Measurements from ENCODE around the gene DCUN1D1.

Gene DCUN1D1

GRCh38 chr3:182936918-182937285 lies 43.4 kb downstream of the DCUN1D1 start:
- no peaks in the 10 kb centered on the region for H3K27me3 ChIP-seq
- H3K27ac ChIP-seq = no peak overlapping the region
- no peak for TF ChIP-seq Cebpa-rat (IDR thresholded peaks at IDR 0.05)
- H3K9ac ChIP-seq = no peak overlapping the region
- H3K4me3 ChIP-seq = no peak overlapping the region
- H3K4me1 ChIP-seq = peaks cover 11 to 25% (median 13%) of the 10 kb centered on the region in 10 experiments
- peaks cover 0 to 4% (median 0%) of the 10 kb centered on the region in 11 experiments; a peak in 2 of 22 replicates for H4K20me1 ChIP-seq
- peak overlapping the region in 3 of 11 experiments; percentile 59 to 69 (median 60); a peak in 2 of 22 replicates for H3K4me2 ChIP-seq
- peaks cover 0 to 25% (median 9%) of the 10 kb centered on the region in 11 experiments; a peak in 9 of 22 replicates for H3K36me3 ChIP-seq
- peaks cover 10 to 26% (median 19%) of the 10 kb centered on the region in 11 experiments for H3K9me3 ChIP-seq (replicated peaks in 1 of 11)

- Histone ChIP-seq H3K27me3 (no peaks in the 10 kb centered on the region), H3K9me3 (replicated peaks in 1 of 11) (peaks cover 15 to 31% (median 24%) of the 10 kb centered on the region in 11 experiments), H3K4me3 (no peak overlapping the region), H3K4me2 (peak overlapping the region in 1 of 11 experiments; percentile 69; a peak in 1 of 22 replicates), H3K9ac (no peak overlapping the region), H4K20me1 (peaks cover 0 to 4% (median 0%) of the 10 kb centered on the region in 11 experiments; a peak in 2 of 22 replicates), H3K4me1 (peaks cover 11 to 25% (median 13%) of the 10 kb centered on the region in 10 experiments), H3K36me3 (peaks cover 0 to 31% (median 9%) of the 10 kb centered on the region in 11 experiments; a peak in 9 of 22 replicates), H3K27ac (no peak overlapping the region)
- TF ChIP-seq Cebpa-rat (IDR thresholded peaks at IDR 0.05) = no peak
These were observed 44.0 kb downstream of the DCUN1D1 start for GRCh38 chr3:182936239-182936917.

- Histone ChIP-seq H3K4me1 (peaks cover 11 to 25% (median 13%) of the 10 kb centered on the region in 10 experiments), H3K36me3 (peaks cover 0 to 33% (median 9%) of the 10 kb centered on the region in 11 experiments; a peak in 9 of 22 replicates), H3K4me3 (no peak overlapping the region), H3K4me2 (no peak overlapping the region), H3K27me3 (no peaks in the 10 kb centered on the region), H3K9ac (no peak overlapping the region), H3K9me3 (replicated peaks in 1 of 11) (peaks cover 17 to 32% (median 28%) of the 10 kb centered on the region in 11 experiments), H4K20me1 (peaks cover 0 to 4% (median 0%) of the 10 kb centered on the region in 11 experiments; a peak in 2 of 22 replicates), H3K27ac (no peak overlapping the region)
- TF ChIP-seq Cebpa-rat (IDR thresholded peaks at IDR 0.05) = no peak
These were observed 44.5 kb downstream of the DCUN1D1 start for GRCh38 chr3:182935803-182936202.

DNA sequence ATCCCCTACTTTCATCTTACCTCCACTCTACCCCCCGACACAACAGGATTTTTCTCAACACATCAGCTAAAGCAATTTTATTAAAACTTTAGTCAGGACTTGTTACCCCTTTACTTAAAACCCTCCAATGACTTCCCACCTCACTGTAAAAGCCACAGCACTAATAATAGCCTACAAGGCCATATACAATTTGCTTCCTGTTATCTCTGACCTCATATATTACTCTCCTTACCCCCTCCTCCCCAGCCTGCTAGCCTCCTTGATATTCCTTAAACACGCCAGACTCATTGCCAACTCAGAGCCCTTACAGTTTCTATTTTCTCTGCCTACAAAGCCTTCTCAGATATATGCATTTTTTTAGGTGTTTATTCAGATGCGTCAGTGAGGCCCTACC lies 54.4 kb downstream of the DCUN1D1 start:
- peaks cover 0 to 6% (median 0%) of the 10 kb centered on the region in 11 experiments; a peak in 5 of 22 replicates for H3K36me3 ChIP-seq
- H3K27me3 ChIP-seq = no peaks in the 10 kb centered on the region
- H4K20me1 ChIP-seq = no peaks in the 10 kb centered on the region
- H3K9ac ChIP-seq = peak overlapping the region in 2 of 11 experiments; percentile 15 to 46; a peak in 1 of 22 replicates
- H3K27ac ChIP-seq = peak overlapping the region in 6 of 11 experiments; percentile 10 to 76 (median 58); a peak in 10 of 22 replicates
- H3K4me2 ChIP-seq = peak overlapping the region; percentile 3 to 85 (median 24); a peak in 16 of 22 replicates
- peaks cover 8 to 30% (median 12%) of the 10 kb centered on the region in 10 experiments; a peak in 19 of 20 replicates for H3K4me1 ChIP-seq
- H3K4me3 ChIP-seq = no peak overlapping the region
- peaks cover 0 to 6% (median 0%) of the 10 kb centered on the region in 11 experiments; a peak in 5 of 22 replicates for H3K9me3 ChIP-seq (replicated peaks in 1 of 11)
- no peak for TF ChIP-seq Cebpa-rat (IDR thresholded peaks at IDR 0.05)

DNA sequence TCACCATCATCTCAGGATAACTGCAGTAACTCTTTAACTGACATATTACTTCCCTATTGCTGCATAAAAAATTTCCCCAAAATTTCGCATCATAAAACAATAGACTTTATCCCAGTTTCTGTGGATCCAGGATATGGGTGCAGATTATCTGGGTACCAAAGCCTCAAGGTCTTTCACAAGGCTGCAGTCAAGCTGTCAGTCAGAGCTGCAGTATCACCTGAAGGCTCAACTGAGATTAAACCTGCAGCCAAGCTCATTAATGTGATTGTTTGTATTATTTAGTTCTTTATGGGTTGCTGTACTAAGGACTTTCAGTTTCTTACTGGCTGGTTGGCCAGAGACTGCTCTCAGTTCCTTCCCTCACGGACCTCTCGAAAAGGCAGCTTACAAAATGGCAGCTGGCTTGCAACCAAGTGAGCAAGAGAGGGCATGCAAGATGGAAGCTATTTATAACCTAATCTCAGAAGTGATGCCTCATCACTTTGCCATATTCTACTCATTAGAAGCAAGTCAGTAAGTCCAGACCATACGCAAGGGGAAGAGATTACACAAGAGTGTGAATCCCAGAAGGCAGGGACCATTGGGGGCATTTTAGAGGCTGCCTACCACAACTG lies 54.9 kb downstream of the DCUN1D1 start:
- Histone ChIP-seq H3K4me1 (peaks cover 8 to 31% (median 12%) of the 10 kb centered on the region in 10 experiments; a peak in 19 of 20 replicates), H3K36me3 (peaks cover 0 to 6% (median 2%) of the 10 kb centered on the region in 11 experiments; a peak in 6 of 22 replicates), H4K20me1 (no peaks in the 10 kb centered on the region), H3K27ac (peak overlapping the region in 6 of 11 experiments; percentile 10 to 76 (median 58); a peak in 10 of 22 replicates), H3K9me3 (replicated peaks in 1 of 11) (peaks cover 0 to 4% (median 0%) of the 10 kb centered on the region in 11 experiments; a peak in 5 of 22 replicates), H3K27me3 (no peaks in the 10 kb centered on the region), H3K9ac (peak overlapping the region in 2 of 11 experiments; percentile 15 to 46; a peak in 1 of 22 replicates), H3K4me2 (peak overlapping the region; percentile 3 to 85 (median 24); a peak in 16 of 22 replicates), H3K4me3 (0 out of 20 replicates have a peak overlapping the region, but pooled peaks of 1 of the 10 experiments have one; percentile 7)
- peak in 3 of 11 experiments; percentile 42 to 45 (median 44); a peak in 2 of 22 replicates for TF ChIP-seq Cebpa-rat (IDR thresholded peaks at IDR 0.05)

- H4K20me1 ChIP-seq = no peaks in the 10 kb centered on the region
- no peak for TF ChIP-seq Cebpa-rat (IDR thresholded peaks at IDR 0.05)
- H3K36me3 ChIP-seq = peaks cover 0 to 30% (median 6%) of the 10 kb centered on the region in 11 experiments; a peak in 12 of 22 replicates
- H3K4me1 ChIP-seq = peaks cover 8 to 30% (median 12%) of the 10 kb centered on the region in 10 experiments; a peak in 19 of 20 replicates
- no peak overlapping the region for H3K9ac ChIP-seq
- no peak overlapping the region for H3K4me2 ChIP-seq
- H3K27ac ChIP-seq = no peak overlapping the region
- no peaks in the 10 kb centered on the region for H3K27me3 ChIP-seq
- no peak overlapping the region for H3K4me3 ChIP-seq
- peaks cover 0 to 4% (median 0%) of the 10 kb centered on the region in 11 experiments; a peak in 5 of 22 replicates for H3K9me3 ChIP-seq (replicated peaks in 1 of 11)
These were observed 58.5 kb downstream of the DCUN1D1 start for GRCh38 chr3:182921665-182922355.

DNA sequence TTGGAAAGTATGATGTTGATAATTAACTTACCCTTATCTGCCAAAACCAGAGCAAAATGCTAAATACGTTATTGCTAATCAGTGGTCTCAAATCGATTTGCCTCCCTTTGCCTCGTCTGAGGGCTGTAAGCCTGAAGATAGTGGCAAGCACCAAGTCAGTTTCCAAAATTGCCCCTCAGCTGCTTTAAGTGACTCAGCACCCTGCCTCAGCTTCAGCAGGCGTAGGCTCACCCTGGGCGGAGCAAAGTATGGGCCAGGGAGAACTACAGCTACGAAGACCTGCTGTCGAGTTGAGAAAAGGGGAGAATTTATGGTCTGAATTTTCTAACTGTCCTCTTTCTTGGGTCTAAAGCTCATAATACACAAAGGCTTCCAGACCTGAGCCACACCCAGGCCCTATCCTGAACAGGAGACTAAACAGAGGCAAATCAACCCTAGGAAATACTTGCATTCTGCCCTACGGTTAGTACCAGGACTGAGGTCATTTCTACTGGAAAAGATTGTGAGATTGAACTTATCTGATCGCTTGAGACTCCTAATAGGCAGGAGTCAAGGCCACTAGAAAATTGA lies 59.7 kb downstream of the DCUN1D1 start:
- Histone ChIP-seq H3K9ac (no peak overlapping the region), H3K4me3 (no peak overlapping the region), H3K9me3 (replicated peaks in 1 of 11) (peaks cover 0 to 4% (median 0%) of the 10 kb centered on the region in 11 experiments; a peak in 4 of 22 replicates), H3K27me3 (no peaks in the 10 kb centered on the region), H4K20me1 (no peaks in the 10 kb centered on the region), H3K4me1 (peaks cover 2 to 18% (median 5%) of the 10 kb centered on the region in 10 experiments; a peak in 19 of 20 replicates), H3K27ac (no peak overlapping the region), H3K4me2 (no peak overlapping the region), H3K36me3 (peaks cover 0 to 42% (median 14%) of the 10 kb centered on the region in 11 experiments; a peak in 13 of 22 replicates)
- no peak for TF ChIP-seq Cebpa-rat (IDR thresholded peaks at IDR 0.05)

DNA sequence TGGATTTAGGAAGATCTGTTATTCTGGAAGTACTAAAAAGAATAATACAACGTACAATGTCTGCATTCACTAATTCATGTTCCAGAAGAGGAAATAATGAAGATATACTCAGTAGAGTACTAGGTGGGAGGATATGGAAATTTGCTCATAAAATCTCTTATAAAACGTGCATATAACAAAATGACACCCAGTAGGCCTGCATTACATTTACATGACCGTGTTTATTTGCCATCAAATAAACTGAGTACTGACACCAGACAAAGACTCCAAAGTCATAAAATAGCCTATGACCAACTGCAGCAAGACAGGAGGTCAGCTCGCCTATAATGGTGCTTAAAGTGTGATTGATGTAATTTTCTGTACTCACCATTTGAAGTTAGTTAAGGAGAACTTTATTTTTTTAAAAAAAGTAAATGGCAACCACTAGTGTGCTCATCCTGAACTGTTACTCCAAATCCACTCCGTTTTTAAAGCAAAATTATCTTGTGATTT lies 60.4 kb downstream of the DCUN1D1 start:
- H3K9ac ChIP-seq = no peak overlapping the region
- H3K27ac ChIP-seq = no peak overlapping the region

More for the DNA sequence above, 60.4 kb downstream of the DCUN1D1 start:
- Histone ChIP-seq H3K4me3 (no peak overlapping the region), H3K4me1 (peaks cover 0 to 11% (median 0%) of the 10 kb centered on the region in 10 experiments; a peak in 8 of 20 replicates), H3K27me3 (no peaks in the 10 kb centered on the region), H4K20me1 (no peaks in the 10 kb centered on the region), H3K36me3 (peaks cover 1 to 49% (median 21%) of the 10 kb centered on the region in 11 experiments; a peak in 15 of 22 replicates), H3K9me3 (replicated peaks in 1 of 11) (peaks cover 0 to 3% (median 0%) of the 10 kb centered on the region in 11 experiments; a peak in 3 of 22 replicates), H3K4me2 (no peak overlapping the region)
- TF ChIP-seq Cebpa-rat (IDR thresholded peaks at IDR 0.05) = no peak
